MCF 10A (cell line): Measurements from ENCODE around the gene SSBP4. TPM values are rescaled to one million over a fixed set of nuclear protein-coding genes. Genes with fewer than 3 reads are reported as not detected.

Experiments
- BruUV-seq: library from RNA; stranded (reverse); fragments of 400-500 nt; replicated peaks from 2 replicates; lab custom pipeline; 2021; lab: Mats Ljungman, UMichigan
- CTCF ChIA-PET: fragments of 300-600 bp; sonication (Branson Sonifier 250); formaldehyde crosslinking; extraction: SDS; loops from one replicate; lab custom pipeline; 2021; ENCODE audit warnings: antibody characterized with exemption, inconsistent platforms; lab: Yijun Ruan, JAX
- POLR2A ChIA-PET: fragments of 300-600, 350-650 bp; sonication (Branson Sonifier 250); formaldehyde crosslinking; extraction: SDS; loops from one replicate; lab custom pipeline; 2020; ENCODE audit warnings: antibody characterized with exemption, inconsistent platforms; lab: Yijun Ruan, JAX
- DNase-seq: peaks from one replicate; pipeline ENCODE4 v3.0.0-alpha.2; 2018; ENCODE audit not compliant: unreplicated experiment
- H3K27ac Mint-ChIP-seq: one replicate; pipeline ENCODE4 v1.8.0; 2022; ENCODE audit warnings: mild to moderate bottlenecking, low read depth, mixed read lengths; ENCODE audit not compliant: unreplicated experiment
- H3K27me3 Mint-ChIP-seq: one replicate; pipeline ENCODE4 v1.8.0; 2022; ENCODE audit warnings: mixed read lengths; ENCODE audit not compliant: insufficient read depth, unreplicated experiment
- H3K36me3 Mint-ChIP-seq: one replicate; pipeline ENCODE4 v1.8.0; 2022; ENCODE audit warnings: mild to moderate bottlenecking, moderate library complexity, mixed read lengths; ENCODE audit not compliant: insufficient read depth, unreplicated experiment
- H3K4me1 Mint-ChIP-seq: one replicate; pipeline ENCODE4 v1.8.0; 2022; ENCODE audit warnings: mixed read lengths; ENCODE audit not compliant: insufficient read depth, unreplicated experiment
- H3K4me3 Mint-ChIP-seq: one replicate; pipeline ENCODE4 v1.8.0; 2022; ENCODE audit warnings: mild to moderate bottlenecking, moderate library complexity, mixed read lengths; ENCODE audit not compliant: unreplicated experiment
- H3K9me3 Mint-ChIP-seq: one replicate; pipeline ENCODE4 v1.8.0; 2022; ENCODE audit warnings: mixed read lengths; ENCODE audit not compliant: unreplicated experiment
- CTCF ChIP-seq: fragments of 200-600 bp; IDR thresholded peaks from one replicate; pipeline ENCODE4 v1.8.0; 2022; ENCODE audit warnings: antibody characterized with exemption, mild to moderate bottlenecking; ENCODE audit not compliant: unreplicated experiment
- intact Hi-C: fragments of 100-400 bp; cut with micrococcal nuclease; formaldehyde crosslinking; loops from 2 replicates; pipeline ENCODE4 v1.14.1; 2022
- total RNA-seq: library from RNA; stranded (reverse); gene quantifications from 2 replicates; pipeline ENCODE4 v1.2.3, GENCODE V29; 2022

Gene SSBP4
- total RNA-seq, 1 experiment from 2014 or later = 26.3 TPM

- BruUV-seq = no TSS peak
- Mint-ChIP-seq H3K36me3 (peaks cover 21% of the 10 kb centered on the region), H3K9me3 (no peaks in the 10 kb centered on the region), H3K4me1 (peaks cover 11% of the 10 kb centered on the region), H3K4me3 (no peak overlapping the region), H3K27me3 (no peaks in the 10 kb centered on the region), H3K27ac (no peak overlapping the region)
- ChIA-PET CTCF (interaction anchor here (0.6 kb wide), 3 partner anchors 16 to 106 kb away, joined by 3 to 7 read pairs (median 3); no protein-coding TSS in a partner anchor), POLR2A (no interaction called here)
- no peak for DNase-seq
- intact Hi-C loops = no loop called here
- no peak for TF ChIP-seq CTCF
Measured at GRCh38 chr19:18434411-18435175, 15.4 kb downstream of the SSBP4 start.

- ChIA-PET CTCF (interaction anchor here (0.6 to 1.1 kb wide), 3 partner anchors 15 to 20 kb away, joined by 3 to 5 read pairs (median 3); no protein-coding TSS in a partner anchor), POLR2A (interaction anchor here (1.0 kb wide), 1 partner anchor 16 kb away, joined by 3 read pairs; the partner anchor contains the start of gene SSBP4)
- H3K9me3 Mint-ChIP-seq = no peaks in the 10 kb centered on the region
- no peak overlapping the region for H3K27ac Mint-ChIP-seq
- intact Hi-C loops = no loop called here
- no peaks in the 10 kb centered on the region for H3K27me3 Mint-ChIP-seq
- H3K4me3 Mint-ChIP-seq = no peak overlapping the region
- TF ChIP-seq CTCF = no peak
- peaks cover 17% of the 10 kb centered on the region for H3K4me1 Mint-ChIP-seq
- peaks cover 26% of the 10 kb centered on the region for H3K36me3 Mint-ChIP-seq
- no TSS peak for BruUV-seq
- no peak for DNase-seq
Measured at GRCh38 chr19:18435178-18435841, 16.1 kb downstream of the SSBP4 start.

GRCh38 chr19:18435842-18436670 is 16.9 kb downstream of the SSBP4 start:
- peaks cover 26% of the 10 kb centered on the region for H3K36me3 Mint-ChIP-seq
- intact Hi-C loops = no loop called here
- ChIA-PET CTCF (interaction anchor here (0.6 to 1.1 kb wide), 2 partner anchors 15 to 21 kb away, joined by 3 to 5 read pairs; no protein-coding TSS in a partner anchor), POLR2A (interaction anchor here (0.6 to 1.0 kb wide), 2 partner anchors 17 to 157 kb away, joined by 3 to 4 read pairs; partner anchors contain the start of gene SSBP4)
- BruUV-seq = no TSS peak
- peak overlapping the region; percentile 7 for H3K27ac Mint-ChIP-seq
- H3K4me1 Mint-ChIP-seq = peaks cover 25% of the 10 kb centered on the region
- no peaks in the 10 kb centered on the region for H3K9me3 Mint-ChIP-seq
- no peak overlapping the region for H3K4me3 Mint-ChIP-seq
- TF ChIP-seq CTCF = no peak
- H3K27me3 Mint-ChIP-seq = no peaks in the 10 kb centered on the region
- no peak for DNase-seq
